ENCODE data around the gene NOS1AP.
A peak's percentile ranks its signal among the peaks of the same experiment; 100 is the strongest.

The NOS1AP gene

DNA sequence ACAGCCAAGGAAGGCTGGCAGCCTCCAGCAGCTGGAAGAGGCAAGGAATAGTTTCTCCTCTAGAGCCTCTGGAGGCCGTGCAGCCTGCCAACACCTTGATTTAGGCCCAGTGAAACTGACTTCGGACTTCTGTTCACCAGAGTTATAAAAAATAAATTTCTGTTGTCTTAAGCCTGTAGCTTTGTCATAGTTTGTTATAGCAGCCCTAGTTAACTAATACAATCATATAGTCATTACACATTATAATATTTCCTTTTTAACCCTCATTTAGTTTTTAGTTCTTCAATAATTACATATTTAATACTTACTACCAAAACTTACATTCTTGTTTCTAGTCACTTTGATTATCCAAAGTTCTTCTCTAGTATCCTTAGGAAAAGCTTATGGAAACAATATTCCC lies 20.3 kb downstream of the NOS1AP start:
- DNase-seq (ENCODE audit: low spot score), result no peak

DNA sequence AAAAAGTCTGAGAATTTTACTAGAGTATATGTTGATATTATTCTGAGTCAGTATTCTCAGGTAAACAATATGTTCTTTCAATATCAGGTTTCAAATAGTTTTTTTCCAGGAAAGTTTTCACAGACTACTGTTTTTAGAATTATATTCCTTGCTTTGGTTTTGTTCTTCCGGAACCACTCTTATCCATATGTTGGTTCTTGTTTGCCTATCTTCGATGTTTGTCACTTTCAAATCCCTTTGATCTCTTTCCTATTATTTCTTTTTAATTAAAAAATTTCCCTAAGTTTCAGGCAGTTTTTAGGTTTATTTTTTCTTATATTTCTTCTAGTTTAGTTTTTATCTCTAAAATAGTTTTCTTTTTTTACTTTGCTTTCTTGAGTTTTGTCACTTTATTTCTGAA lies 20.9 kb downstream of the NOS1AP start:
- no peak for DNase-seq (ENCODE audit: low spot score)

DNA sequence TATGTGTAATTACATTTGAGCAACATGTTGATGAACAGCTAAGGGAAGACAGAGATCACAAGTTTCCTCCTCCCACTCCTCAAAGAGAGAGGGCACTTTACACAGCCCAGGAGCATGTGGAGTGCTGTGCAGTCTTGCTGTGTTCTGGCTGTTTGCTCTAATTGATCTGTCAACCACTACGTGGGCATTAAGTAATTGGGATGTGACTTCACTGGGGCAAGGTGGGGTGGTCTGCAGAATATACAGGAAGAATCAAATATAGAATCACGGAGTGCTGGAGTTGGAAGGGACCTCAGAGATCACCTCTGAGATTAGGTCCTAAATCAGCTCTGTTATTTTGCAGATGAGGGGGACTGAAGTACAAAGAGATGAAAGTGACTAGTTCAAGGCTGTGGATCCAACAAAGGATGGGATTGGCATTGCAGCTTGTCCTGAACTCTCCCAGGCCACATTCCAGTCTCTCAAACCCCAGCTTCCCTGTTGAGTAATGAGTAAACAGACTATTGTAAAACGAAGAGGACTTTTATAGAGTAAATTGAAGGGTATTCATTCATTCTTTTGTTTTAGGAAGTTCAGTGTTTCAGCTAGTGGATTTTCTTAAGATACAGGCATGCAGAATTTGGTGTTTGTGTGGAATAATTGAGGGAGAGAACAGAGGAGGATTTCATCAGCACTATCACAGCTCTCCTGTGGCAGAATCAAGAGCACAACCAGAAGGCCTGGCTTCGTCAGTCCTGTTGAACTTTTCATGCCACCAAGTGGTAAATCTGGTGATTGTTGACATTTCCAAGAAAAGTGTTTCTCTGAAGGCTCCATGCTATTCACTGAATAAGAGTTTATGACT lies 22.4 kb downstream of the NOS1AP start:
- peak; percentile 36 for DNase-seq (ENCODE audit: low spot score)

DNA sequence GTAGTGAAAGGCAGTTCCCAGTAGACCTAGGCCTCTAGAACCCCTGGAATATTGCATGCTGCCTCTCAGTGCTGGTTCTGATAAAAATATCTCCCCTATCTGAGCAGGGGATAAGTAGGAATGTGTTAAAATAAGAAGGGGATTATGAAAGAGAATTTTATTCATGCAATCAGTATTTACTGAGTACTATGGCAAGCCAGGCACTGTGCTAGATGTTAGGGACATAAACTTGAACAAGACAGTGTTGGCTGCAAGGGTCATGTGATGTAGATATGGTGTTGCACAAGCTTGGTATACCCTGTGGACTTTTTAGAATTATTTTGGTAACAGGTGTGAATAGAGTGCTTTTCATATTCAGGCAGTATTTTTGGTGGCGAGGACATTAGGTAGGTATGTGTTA lies 23.6 kb downstream of the NOS1AP start:
- no peak for DNase-seq (ENCODE audit: low spot score)

DNA sequence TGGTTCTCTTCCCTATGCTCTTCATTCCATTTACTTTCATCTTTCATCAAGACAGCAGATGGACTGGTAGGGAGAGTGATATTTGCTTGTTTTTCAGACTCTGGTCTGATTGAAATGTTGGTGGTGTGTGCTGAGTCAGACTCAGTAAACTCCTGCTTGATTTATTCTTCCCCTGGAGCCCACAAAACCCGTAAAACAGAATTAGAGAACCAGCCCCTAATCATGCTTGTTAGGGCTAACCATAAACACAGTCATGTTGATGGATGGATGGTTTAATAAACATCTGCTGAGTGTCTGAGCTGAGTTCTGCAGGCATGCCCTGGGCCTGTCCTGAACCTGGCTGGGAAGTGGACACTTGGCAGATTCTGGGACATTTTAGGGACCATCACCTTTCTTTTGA lies 24.8 kb downstream of the NOS1AP start:
- DNase-seq (ENCODE audit: low spot score), result peak; percentile 61

DNA sequence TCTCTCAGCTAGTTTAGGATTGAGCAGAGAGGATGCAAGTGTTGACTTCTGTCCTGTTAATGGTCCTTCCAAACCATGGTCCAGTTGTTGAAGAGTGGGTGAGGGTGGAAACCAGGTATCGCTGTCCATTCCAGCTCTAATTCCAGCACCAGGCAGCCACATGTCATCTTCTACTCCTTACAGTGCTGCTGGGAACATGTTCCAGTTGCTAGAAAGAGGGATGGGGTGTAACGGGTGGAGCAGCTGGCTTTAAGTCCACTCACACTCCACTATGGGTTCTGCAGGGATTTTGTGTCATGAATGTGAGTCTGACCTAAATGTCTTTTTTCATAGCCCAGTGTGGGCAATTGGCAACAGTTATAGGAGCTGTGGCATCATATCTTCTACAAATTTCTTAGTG lies 25.2 kb downstream of the NOS1AP start:
- DNase-seq (ENCODE audit: low spot score), result no peak

DNA sequence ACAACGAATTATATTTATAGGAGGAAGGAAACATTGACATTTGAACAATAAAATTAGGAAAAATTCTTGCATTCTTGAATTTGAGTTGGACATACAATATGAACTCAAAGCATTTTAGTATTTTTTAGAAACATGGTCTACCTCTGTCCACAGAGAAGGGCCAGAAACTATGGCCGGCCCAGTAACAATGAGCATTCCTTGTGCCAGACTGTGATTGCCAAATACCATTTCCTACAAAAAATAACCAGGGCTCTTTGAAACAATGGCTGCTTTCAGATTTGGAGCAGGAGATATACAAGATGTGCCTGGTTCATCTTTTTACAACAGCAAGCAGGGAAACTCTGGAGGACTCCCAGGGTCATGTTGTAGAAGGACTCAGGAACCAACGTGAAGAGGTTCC lies 38.4 kb downstream of the NOS1AP start:
- no peak for DNase-seq (ENCODE audit: low spot score)

DNA sequence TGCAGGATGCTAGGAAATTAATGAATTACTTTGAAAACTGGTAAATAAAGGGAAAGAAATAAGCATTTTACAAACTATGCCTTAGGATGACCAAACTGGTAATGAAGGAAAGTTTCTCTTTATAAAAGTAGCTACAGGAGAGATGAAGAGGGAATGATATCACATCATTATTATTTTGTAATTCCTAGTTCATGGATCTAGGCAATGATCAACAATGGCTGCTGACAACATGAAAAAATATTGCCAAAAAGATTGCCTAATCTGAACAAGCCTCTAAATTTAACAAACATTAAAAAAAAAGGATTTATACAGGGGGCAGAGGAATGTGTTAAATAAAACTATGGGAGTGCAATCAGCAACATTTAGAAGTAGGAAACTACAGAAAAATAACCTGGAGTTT lies 38.9 kb downstream of the NOS1AP start:
- no peak for DNase-seq (ENCODE audit: low spot score)

DNA sequence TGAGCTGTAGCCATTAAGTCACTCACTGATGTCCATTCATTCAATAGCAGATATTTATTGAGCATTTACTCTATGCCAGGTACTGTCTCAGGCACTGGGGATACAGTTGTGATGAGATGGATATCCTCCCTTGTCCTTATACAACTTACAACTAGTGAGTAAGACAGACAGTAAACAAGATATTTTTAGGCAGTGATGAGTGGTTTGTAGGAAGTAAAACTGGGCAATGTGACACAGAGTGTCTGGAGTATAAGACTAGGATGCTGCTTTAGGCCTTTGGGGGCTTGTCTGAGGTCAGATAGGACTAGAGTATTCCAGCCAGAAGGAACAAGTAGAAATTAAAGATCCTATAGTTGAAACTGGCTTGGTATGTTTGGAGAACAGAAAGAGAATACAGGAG lies 41.4 kb downstream of the NOS1AP start:
- DNase-seq (ENCODE audit: low spot score), result no peak

DNA sequence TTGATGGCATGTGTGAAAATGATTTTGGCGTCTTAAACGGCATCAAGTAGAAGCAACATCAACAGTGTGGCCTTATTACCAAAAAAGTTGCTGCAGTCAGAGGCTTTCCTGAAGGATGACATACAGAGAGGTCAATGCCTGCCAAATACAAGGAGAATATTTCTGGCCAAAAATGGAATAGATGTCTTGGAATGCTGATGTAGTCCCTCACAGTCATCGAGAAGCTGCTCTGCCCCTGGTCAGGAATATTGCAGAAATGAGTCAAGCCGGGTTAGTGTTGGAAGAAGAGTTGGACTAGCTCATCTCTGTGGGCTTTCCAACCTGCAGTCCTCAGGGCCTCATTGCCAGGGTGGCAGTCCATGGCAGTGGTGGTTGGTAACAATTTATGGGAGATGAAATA lies 42.1 kb downstream of the NOS1AP start:
- no peak for DNase-seq (ENCODE audit: low spot score)

DNA sequence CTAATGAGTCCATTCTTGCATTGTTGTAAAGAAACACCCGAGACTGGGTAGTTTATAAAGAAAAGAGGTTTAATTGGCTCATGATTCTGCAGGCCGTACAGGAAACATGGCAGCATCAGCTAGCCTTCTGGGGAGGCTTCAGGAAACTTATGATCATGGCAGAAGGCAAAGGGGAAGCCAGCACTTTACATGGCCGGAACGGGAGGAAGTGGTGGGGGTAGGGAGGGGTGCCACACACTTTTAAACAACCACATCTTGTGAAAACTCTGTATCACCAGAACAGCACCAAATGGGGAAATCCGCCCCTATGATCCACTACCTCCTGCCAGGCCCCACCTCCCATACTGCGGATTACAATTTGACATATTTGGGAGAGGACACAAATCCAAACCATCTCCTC lies 43.9 kb downstream of the NOS1AP start:
- DNase-seq (ENCODE audit: low spot score), result no peak

DNA sequence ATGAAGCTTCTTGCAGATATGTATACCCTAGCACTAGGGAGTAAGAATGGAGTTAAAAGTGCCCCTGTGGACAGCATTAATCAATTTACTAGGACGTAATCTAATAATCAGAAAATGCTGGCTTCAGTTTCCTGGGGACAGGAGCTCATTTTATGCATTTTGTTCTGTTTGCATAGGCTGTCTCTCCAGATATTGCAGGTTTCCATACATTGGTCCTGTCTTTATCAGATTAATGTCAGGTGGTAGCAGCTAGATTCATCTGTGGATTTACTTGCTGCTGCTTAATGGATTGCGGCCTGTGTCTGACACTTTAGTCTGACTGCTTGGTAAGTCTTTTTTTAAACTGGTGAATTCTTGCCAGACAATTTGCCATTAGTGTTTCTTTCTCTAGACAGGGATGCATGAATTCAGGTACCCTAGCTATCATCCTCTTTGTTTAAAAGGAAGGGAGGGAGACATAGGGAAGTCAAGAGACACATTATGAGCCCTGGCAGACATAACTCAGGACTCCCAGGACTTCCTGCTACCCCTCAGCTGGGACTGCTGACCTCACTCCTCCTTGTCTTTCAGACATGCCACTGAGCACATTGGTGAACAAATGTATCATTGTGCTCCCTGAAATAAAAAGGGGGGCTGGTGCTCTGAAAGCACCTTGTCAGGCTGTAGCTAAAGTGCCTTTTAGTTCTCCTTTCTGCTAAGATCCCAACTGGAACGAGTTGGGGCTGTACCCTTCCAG lies 47.7 kb downstream of the NOS1AP start:
- no peak for DNase-seq (ENCODE audit: low spot score)

DNA sequence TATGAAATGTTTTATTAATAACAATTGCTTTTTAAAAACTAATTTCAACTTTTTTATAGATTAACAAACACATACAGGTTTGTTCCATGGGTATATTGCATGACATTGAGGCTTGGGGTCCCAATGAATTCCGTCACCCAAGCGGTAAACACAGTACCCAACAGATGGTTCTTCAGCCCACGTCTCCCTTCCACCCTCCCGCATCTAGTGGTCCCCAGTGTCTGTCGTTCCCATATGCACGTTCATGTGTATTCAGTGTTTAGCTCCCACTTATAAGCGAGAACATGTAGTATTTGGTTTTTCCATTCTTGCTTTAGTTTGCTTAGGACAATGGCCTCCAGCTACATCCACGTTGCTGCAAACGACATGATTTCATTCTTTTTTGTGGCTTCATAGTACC lies 48.6 kb downstream of the NOS1AP start:
- DNase-seq (ENCODE audit: low spot score), result no peak

DNA sequence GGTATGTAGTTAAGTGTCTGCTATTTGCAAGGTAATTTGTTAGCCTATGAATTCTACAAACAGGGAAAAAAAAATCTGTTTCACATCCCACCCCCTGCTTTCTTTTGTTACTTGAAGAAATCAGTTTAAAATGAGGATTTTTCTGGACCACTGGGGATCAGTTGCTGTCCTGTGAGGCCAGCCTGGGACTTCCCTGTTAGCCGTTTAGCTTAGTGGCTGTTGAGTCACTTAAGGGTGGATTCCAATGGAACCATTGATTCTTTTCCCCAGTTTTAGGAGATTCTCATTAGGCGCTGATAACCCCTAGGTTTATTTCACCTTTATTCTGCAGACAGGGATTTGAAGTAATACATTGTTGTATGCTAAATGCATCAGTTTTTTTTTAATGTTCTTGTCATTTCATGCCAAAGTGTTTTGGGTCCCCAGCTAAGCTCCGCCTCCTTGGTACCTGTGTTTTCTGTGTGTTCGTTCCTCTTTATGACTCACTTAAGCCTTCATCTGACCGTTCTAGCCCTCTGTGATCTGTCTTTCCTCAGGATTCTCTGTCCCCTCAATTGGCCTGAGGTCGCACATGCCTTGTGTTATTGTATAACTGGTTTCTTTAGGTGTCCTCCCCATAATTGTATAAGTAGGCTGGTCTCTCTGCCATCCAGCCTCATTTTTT lies 59.3 kb downstream of the NOS1AP start:
- DNase-seq (ENCODE audit: low spot score), result no peak

DNA sequence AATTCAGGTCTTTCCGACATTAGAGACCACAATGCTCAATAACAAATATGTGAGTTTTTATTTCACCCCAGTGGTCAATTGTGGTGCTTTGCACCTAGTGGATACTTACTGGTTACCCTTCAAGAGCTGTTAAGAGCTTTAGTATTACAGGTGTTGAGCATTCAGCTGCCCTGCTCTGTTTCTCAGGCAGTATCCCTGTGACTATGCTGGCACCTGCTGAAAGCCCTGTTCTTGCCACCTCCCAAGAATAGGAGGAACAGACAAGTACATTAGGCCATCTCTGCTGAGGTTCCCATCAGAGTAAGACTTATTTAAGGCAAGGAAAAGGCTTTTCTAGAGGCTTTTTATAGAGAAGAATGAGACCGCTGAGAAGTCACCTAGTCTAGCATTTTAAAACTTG lies 60.8 kb downstream of the NOS1AP start:
- no peak for DNase-seq (ENCODE audit: low spot score)

DNA sequence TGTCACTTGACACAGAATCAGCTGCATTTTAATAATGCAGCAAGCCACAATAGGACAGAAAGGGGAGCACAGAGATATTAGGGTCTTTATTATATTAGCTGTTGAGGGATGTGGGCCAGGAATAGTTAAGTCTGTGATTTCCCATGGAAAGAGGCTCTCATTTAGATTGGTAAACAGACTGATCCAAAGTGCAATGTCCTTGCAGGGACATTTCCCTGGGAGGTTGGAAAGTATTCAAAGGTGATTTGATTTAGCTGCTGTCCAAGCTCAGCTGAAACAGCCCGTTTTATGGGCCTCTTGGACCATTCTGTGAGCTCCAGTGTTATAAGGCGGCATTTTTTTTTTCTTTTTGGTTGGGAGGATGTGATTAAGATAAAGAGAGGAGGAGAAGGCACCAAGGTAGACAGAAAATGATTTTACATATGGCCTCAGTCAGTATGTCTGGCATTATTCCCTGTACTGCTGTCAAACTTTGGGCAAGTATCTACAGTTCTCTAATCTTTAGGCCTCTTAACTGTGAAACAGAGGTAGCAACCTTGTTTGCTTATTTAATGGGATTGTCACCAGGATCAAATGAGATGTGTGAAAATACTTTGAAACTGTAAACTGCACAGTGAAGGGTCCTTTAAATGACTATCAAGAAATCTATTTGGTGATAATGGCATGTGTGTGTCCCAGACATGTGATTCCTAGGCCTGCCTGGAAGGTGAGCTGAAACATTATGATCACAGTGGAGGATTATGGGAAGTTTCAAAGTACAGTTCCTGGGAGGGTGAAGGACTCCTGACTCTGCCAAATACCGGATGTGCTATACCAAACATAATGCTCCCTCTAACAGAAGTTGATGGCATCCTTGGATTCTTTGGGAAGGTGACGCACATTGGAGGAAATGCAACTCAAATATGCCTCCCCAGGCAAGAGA lies 62.2 kb downstream of the NOS1AP start:
- DNase-seq (ENCODE audit: low spot score), result no peak

DNA sequence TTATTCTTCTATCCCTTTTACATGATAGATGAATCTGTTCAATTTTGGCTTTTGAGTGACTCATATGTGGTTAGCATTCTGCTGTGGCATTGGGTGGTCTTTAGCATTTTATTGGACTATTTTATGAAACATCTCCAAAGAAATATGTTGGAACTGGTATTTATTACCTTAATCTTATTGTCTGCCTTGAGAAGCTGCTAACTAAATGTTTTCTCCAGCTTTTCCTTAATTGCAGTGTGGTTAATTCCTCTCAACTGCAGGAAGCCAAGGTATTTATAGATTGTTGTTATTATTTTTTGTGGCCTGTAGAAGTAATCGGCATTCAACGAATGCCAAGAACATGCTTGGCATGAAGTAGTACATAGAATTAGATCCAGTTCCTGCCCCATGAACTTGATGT lies 64.1 kb downstream of the NOS1AP start:
- peak; percentile 50 for DNase-seq (ENCODE audit: low spot score)

DNA sequence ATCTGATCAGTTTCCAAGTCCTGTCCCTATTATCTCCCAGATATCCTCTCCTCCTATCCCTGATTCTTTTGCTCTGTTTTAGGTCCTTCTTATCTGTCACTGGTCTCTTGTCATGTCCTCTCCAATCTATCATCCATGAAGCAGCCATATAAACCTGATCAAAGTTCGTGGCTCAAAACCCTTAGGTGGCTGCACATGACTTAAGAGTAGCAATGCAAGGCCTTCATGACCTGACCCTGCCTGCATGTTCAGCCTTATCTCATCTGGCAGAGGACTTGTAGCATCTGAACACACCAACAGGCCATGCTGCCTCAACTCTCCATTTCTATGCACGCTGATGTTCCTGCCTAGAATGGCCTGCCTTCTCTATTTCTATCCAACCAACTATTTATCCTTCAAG lies 65.2 kb downstream of the NOS1AP start:
- DNase-seq (ENCODE audit: low spot score), result no peak

DNA sequence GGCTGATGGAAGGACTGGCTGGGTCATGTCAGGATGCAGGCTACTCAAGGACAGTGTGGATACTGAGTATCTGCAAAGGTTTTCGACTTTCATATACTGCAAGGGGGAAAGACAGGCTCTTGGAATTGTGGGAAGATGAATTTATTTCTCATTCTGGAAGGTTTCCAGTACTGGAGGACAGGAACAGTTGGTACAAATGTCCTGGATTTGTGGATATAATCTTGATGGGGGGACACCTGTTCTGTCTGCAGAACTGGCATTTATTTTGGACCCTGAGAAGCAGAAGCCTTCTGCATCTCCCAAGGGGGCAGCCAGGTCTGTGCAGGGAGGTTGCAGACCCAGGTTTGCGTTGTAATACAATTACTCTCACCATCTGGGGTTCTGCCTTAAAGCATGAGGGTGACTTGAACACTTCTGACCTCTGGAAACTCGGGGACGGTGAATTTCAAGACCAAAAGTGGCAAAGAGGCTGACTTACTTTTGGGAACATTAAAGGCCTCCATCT lies 65.8 kb downstream of the NOS1AP start:
- no peak for DNase-seq (ENCODE audit: low spot score)

DNA sequence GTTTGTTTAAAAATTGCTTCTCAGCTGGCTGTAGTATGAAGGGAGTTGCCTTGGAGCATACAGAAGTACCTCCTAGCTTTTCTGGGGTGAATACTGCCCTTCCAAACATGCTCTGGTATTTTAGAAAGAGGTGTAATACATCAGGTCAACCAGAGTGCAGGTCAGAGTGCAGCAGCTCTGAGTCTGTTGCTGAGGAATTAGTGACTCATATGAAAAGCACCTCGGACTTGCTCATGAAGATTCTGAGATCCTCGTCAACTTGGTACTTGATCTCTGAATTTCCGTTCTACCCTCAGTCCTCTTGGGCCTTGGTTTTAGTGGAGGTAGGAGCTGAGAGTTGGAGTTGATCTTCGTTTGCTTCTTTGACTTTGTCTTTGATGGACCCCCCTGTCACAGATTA lies 67.3 kb downstream of the NOS1AP start:
- DNase-seq (ENCODE audit: low spot score), result peak; percentile 78

DNA sequence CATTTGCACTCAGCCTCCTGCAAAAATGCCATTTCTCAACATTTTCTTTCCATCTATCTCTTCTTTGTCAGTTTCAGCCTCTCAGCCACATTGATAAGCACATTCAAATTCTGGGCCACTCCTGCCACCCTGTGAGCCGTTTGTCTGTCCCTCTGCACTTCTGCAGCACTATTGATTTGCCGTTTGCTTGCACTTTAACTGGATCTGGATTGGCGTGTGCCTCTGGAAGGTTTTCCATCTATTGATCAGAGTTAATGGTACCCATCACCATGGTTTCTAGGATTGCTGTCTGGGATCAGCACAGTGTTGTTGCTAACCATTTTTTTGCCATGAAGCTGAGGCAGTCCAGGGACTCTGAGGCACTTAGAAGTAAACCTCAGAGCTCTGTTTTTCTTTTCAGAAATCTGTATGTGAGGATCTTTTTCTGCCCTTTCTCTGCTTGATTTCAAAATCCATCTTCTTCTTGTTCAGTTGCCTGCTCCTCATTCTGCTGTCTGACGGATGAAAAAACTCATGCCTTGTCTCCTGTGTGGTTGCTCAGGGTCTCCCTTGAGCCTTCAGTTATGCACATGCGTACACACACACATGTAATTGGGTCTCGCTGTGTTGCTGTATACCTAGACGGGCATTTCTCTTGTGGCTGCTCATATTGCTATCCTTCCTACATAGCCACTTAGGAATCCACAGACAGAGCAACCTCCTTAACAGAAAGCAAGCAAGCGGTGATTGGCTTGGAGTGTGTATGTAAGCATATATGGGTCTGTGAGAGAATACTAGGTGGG lies 67.9 kb downstream of the NOS1AP start:
- no peak for DNase-seq (ENCODE audit: low spot score)

Data from LoVo (cell line).